Loucy (cell line): ENCODE measurements around the gene ARNT2.

Experiments used
- H2AFZ ChIP-seq: fragments of 200-600 bp; sonication (generic); 2 replicates; pipeline ENCODE4 v1.6.0; 2016; ENCODE audit warnings: antibody characterized with exemption, mild to moderate bottlenecking, low read length, moderate library complexity
- H3F3A ChIP-seq: fragments of 200-600 bp; 2 replicates; pipeline ENCODE4 v1.6.0; 2016; ENCODE audit warnings: antibody characterized with exemption, low read depth, mild to moderate bottlenecking
- H3K27me3 ChIP-seq: fragments of 200-600 bp; sonication (generic); 2 replicates; pipeline ENCODE4 v1.6.1; 2014; ENCODE audit warnings: low read length, mild to moderate bottlenecking; ENCODE audit not compliant: insufficient read depth, poor library complexity, severe bottlenecking
- H3K36me3 ChIP-seq: fragments of 200-600 bp; sonication (generic); 2 replicates; pipeline ENCODE4 v1.6.1; 2016; ENCODE audit warnings: low read length; ENCODE audit not compliant: insufficient read depth
- H3K4me1 ChIP-seq: fragments of 200-600 bp; sonication (generic); 2 replicates; pipeline ENCODE4 v1.5.1; 2014; ENCODE audit warnings: low read length, mild to moderate bottlenecking; ENCODE audit not compliant: insufficient read depth, poor library complexity, severe bottlenecking
- H3K4me2 ChIP-seq: fragments of 200-600 bp; sonication (generic); 2 replicates; pipeline ENCODE4 v1.6.0; 2014; ENCODE audit warnings: antibody characterized with exemption, low read length, low read depth, mild to moderate bottlenecking; ENCODE audit not compliant: poor library complexity, severe bottlenecking
- H3K4me3 ChIP-seq: fragments of 200-600 bp; sonication (generic); 2 replicates; pipeline ENCODE4 v1.5.1; 2014; ENCODE audit warnings: low read length, mild to moderate bottlenecking, mixed read lengths; ENCODE audit not compliant: poor library complexity, severe bottlenecking
- H3K79me2 ChIP-seq: fragments of 200-600 bp; sonication (generic); 2 replicates; pipeline ENCODE4 v1.6.1; 2014; ENCODE audit warnings: low read length; ENCODE audit not compliant: insufficient read depth
- H3K9ac ChIP-seq: fragments of 200-600 bp; sonication (generic); 2 replicates; pipeline ENCODE4 v1.6.0; 2014; ENCODE audit warnings: mild to moderate bottlenecking, low read depth, low read length, moderate library complexity; ENCODE audit not compliant: poor library complexity, severe bottlenecking
- H3K9me2 ChIP-seq: fragments of 200-600 bp; sonication (generic); replicated peaks from 2 replicates; pipeline ENCODE4 v1.6.1; 2016; ENCODE audit warnings: low read depth, low read length, mixed read lengths
- H3K9me3 ChIP-seq: fragments of 200-600 bp; sonication (generic); 2 replicates; pipeline ENCODE4 v1.6.1; 2014; ENCODE audit warnings: mild to moderate bottlenecking, antibody characterized with exemption, low read length, low read depth; ENCODE audit not compliant: insufficient read depth
- H4K20me1 ChIP-seq: fragments of 200-600 bp; sonication (generic); 2 replicates; pipeline ENCODE4 v1.6.0; 2014; ENCODE audit warnings: antibody characterized with exemption, low read length, mild to moderate bottlenecking; ENCODE audit not compliant: insufficient read depth, poor library complexity, severe bottlenecking
- CTCF ChIP-seq: fragments of 200-600 bp; sonication (generic); conservative IDR thresholded peaks from 2 replicates; pipeline ENCODE4 v1.5.1; 2014; ENCODE audit warnings: mild to moderate bottlenecking, antibody characterized with exemption, low read length
- EZH2phosphoT487 ChIP-seq: fragments of 200-600 bp; IDR thresholded peaks from 2 replicates; pipeline ENCODE4 v1.6.1; 2018; ENCODE audit warnings: antibody characterized with exemption, mild to moderate bottlenecking, moderate library complexity, borderline replicate concordance

Gene ARNT2

GRCh38 chr15:80434926-80435720 is 30.9 kb downstream of the ARNT2 start:
- no peaks in the 10 kb centered on the region for H3K36me3 ChIP-seq
- no peak for TF ChIP-seq EZH2phosphoT487
- TF ChIP-seq CTCF = no peak
- no peaks in the 10 kb centered on the region for H4K20me1 ChIP-seq
- H3K4me3 ChIP-seq = no peak overlapping the region
- H3K4me1 ChIP-seq = no peaks in the 10 kb centered on the region
- no peaks in the 10 kb centered on the region for H3K9me3 ChIP-seq
- H3F3A ChIP-seq = no peaks in the 10 kb centered on the region
- H3K27me3 ChIP-seq = no peaks in the 10 kb centered on the region
- no peak overlapping the region for H3K4me2 ChIP-seq
- no peaks in the 10 kb centered on the region for H3K9me2 ChIP-seq
- no peak overlapping the region for H3K9ac ChIP-seq
- no peaks in the 10 kb centered on the region for H3K79me2 ChIP-seq
- H2AFZ ChIP-seq = no peak overlapping the region

DNA sequence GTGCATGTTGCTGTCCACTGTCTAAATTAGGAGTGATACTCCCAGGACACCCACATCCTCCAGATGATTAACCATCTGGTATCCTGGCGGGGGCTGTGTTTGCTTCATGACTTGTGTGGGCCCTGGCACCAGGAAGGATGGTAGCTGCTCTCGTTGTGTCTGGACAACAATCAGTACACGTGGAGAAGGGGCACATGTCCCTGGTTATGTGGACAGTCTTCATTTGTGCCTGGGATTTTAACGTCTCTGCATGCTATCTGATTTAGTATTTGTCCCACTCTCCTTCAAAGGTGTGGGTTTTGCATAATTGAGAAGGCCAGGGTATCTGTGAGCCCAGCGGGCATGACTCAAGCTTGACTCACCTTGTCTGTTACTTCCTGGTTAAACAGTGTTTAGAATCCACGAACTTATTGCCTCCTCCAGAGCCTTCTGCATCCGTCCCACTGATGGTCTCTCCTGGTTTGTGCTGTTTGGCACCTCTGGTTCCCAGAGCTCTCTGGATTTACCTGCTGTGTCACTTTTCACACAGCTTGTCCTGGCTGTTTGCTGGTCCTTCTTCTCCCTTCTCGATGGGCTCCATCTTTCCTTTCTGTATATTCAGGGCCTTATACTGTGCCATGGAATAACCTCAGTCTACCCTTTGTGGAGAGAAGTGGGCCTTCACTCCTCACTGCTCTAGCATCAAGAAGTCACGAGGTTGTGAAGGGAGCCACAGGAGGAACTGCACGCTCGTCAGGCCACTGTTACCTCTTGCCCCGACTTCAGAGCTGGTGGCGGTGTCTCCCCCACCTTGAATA is 32.5 kb downstream of the ARNT2 start:
- no peaks in the 10 kb centered on the region for H4K20me1 ChIP-seq
- H3K27me3 ChIP-seq = no peaks in the 10 kb centered on the region
- no peak overlapping the region for H3K4me2 ChIP-seq
- H3K79me2 ChIP-seq = no peaks in the 10 kb centered on the region
- no peak overlapping the region for H3K4me3 ChIP-seq
- TF ChIP-seq CTCF = no peak
- TF ChIP-seq EZH2phosphoT487 = no peak
- H3K9me2 ChIP-seq = no peaks in the 10 kb centered on the region
- no peaks in the 10 kb centered on the region for H3K9me3 ChIP-seq
- no peak overlapping the region for H3K9ac ChIP-seq
- H2AFZ ChIP-seq = no peak overlapping the region
- H3K36me3 ChIP-seq = no peaks in the 10 kb centered on the region
- H3K4me1 ChIP-seq = no peaks in the 10 kb centered on the region
- no peaks in the 10 kb centered on the region for H3F3A ChIP-seq

DNA sequence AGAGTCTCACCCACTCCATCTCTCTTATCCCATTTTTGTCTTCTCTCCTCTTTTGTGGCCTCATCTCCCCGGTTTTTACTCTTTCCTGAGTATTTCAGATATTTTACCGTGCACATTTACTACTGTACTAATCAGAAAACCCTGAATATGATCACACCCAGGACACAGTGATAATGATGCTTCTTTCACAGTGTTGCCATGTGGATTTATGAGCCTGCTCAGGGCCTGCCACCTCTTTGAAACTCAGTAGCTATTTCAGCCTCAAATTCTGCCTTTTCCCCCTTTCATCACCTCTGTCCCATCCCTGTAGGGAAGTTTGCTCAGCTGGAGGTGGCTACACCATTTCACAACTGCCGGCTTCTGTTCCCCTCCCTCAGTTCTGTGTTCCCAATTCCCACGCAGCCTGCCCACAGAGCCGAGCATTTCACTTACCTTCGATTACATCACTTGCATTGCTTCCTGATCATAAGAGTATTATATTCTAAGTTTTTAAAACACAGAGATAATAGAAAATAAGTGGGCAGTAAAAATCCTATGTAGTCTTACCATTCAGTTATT is 33.2 kb downstream of the ARNT2 start:
- H4K20me1 ChIP-seq = no peaks in the 10 kb centered on the region
- H3K4me2 ChIP-seq = no peak overlapping the region
- H3K9me2 ChIP-seq = no peaks in the 10 kb centered on the region
- no peak for TF ChIP-seq EZH2phosphoT487
- no peak for TF ChIP-seq CTCF
- no peaks in the 10 kb centered on the region for H3F3A ChIP-seq
- no peak overlapping the region for H2AFZ ChIP-seq
- no peaks in the 10 kb centered on the region for H3K4me1 ChIP-seq
- no peak overlapping the region for H3K9ac ChIP-seq
- no peaks in the 10 kb centered on the region for H3K36me3 ChIP-seq
- H3K4me3 ChIP-seq = no peak overlapping the region
- H3K9me3 ChIP-seq = no peaks in the 10 kb centered on the region
- H3K79me2 ChIP-seq = no peaks in the 10 kb centered on the region
- H3K27me3 ChIP-seq = no peaks in the 10 kb centered on the region
